ENCODE measurements around the gene CFAP46.

DNA sequence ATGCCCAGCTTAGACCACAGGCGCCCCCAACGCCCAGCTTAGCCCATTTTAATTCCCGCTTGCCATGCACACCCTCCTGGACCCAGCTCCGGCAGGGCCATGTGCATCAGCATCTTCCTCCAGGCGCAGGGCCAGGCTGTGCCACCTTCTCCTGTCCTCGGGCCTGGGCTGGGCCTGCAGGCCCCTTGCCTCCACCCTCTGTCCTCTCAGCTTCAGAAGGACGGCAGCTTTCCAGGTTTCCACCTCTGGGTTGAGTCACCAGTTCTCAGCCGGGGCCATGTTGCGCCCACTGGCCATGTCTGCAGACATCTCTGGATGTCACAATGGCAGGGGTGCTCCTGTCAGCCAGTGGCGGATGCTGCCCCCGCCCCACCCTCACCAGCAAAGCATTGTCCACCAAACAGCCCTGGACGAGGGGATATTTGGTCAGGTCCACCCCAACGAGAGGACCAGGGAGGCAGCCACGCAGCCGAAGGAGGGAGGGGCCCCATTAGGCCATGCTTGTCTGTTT lies 97.3 kb downstream of the CFAP46 start:
- TF ChIP-seq, protein P1, sequence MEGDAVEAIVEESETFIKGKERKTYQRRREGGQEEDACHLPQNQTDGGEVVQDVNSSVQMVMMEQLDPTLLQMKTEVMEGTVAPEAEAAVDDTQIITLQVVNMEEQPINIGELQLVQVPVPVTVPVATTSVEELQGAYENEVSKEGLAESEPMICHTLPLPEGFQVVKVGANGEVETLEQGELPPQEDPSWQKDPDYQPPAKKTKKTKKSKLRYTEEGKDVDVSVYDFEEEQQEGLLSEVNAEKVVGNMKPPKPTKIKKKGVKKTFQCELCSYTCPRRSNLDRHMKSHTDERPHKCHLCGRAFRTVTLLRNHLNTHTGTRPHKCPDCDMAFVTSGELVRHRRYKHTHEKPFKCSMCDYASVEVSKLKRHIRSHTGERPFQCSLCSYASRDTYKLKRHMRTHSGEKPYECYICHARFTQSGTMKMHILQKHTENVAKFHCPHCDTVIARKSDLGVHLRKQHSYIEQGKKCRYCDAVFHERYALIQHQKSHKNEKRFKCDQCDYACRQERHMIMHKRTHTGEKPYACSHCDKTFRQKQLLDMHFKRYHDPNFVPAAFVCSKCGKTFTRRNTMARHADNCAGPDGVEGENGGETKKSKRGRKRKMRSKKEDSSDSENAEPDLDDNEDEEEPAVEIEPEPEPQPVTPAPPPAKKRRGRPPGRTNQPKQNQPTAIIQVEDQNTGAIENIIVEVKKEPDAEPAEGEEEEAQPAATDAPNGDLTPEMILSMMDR (conservative IDR thresholded peaks at IDR 0.05 in 1 of 2, IDR thresholded peaks at IDR 0.05 in 1 of 2; ENCODE audit: extremely low read depth in 1 of 2, insufficient read depth in 1 of 2, low read depth in 1 of 2, low read length in 2 of 2): no peak
- no peak for TF ChIP-seq EZH2 (IDR thresholded peaks at IDR 0.05; ENCODE audit: borderline replicate concordance, low read length)
